ENCODE measurements around the gene MYB.

DNA sequence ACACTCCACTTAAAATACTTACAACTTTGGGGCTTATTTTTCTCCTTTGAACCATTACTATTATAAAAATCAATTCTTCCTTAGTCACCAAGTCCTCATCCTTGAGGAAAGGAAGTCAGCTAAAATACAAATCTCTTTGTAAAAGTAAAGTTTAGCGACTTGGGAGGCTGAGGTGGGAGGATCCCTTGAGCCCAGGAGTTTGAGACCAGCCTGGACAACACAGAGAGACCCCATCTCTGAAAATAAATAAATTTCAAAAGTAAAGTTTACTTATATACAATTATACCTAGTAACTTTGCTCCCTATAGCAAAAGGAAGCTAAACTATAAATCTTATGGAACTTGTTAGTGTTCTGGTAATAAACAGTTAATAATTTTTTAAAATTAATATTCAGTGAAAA is 40.4 kb downstream of the MYB start:
- TF ChIP-seq, protein P1, sequence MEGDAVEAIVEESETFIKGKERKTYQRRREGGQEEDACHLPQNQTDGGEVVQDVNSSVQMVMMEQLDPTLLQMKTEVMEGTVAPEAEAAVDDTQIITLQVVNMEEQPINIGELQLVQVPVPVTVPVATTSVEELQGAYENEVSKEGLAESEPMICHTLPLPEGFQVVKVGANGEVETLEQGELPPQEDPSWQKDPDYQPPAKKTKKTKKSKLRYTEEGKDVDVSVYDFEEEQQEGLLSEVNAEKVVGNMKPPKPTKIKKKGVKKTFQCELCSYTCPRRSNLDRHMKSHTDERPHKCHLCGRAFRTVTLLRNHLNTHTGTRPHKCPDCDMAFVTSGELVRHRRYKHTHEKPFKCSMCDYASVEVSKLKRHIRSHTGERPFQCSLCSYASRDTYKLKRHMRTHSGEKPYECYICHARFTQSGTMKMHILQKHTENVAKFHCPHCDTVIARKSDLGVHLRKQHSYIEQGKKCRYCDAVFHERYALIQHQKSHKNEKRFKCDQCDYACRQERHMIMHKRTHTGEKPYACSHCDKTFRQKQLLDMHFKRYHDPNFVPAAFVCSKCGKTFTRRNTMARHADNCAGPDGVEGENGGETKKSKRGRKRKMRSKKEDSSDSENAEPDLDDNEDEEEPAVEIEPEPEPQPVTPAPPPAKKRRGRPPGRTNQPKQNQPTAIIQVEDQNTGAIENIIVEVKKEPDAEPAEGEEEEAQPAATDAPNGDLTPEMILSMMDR (conservative IDR thresholded peaks at IDR 0.05), result no peak
- TF ChIP-seq ZFX (IDR thresholded peaks at IDR 0.05), result no peak
